ENCODE measurements around the gene ELAC1.
"Not testable (repeated sequence)": the region's sequence is repeated elsewhere in the genome, so short reads cannot be mapped to it uniquely, and the experiment has no call there.

The ELAC1 gene

GRCh38 chr18:50973367-50974126, 5.7 kb downstream of the ELAC1 start:
- no peak for DNase-seq (ENCODE audit: low spot score)

- no peak for DNase-seq (ENCODE audit: low spot score)
These were observed 9.4 kb downstream of the ELAC1 start for GRCh38 chr18:50977037-50977760.

GRCh38 chr18:50981381-50981780, 13.5 kb downstream of the ELAC1 start:
- no peak for DNase-seq (ENCODE audit: low spot score)

GRCh38 chr18:50982086-50982801, 14.4 kb downstream of the ELAC1 start:
- no peak for DNase-seq (ENCODE audit: low spot score)

- DNase-seq (ENCODE audit: low spot score) = no peak
These were observed 15.0 kb downstream of the ELAC1 start for GRCh38 chr18:50982802-50983179.

- no peak for DNase-seq (ENCODE audit: low spot score)
These were observed 18.7 kb downstream of the ELAC1 start for GRCh38 chr18:50986360-50987087.

- no peak for DNase-seq (ENCODE audit: low spot score)
These were observed 19.4 kb downstream of the ELAC1 start for GRCh38 chr18:50987261-50987660.

- DNase-seq (ENCODE audit: low spot score) = no peak
These were observed 21.9 kb downstream of the ELAC1 start for GRCh38 chr18:50989711-50990110.

- DNase-seq (ENCODE audit: low spot score) = no peak
These were observed 24.5 kb downstream of the ELAC1 start for GRCh38 chr18:50992351-50992762.

GRCh38 chr18:50994031-50994430, 26.2 kb downstream of the ELAC1 start:
- no peak for DNase-seq (ENCODE audit: low spot score)

GRCh38 chr18:51003174-51003573, 35.3 kb downstream of the ELAC1 start:
- not testable (repeated sequence) for DNase-seq (ENCODE audit: low spot score)

GRCh38 chr18:51006061-51006818, 38.4 kb downstream of the ELAC1 start:
- no peak for DNase-seq (ENCODE audit: low spot score)

GRCh38 chr18:51006948-51007789, 39.3 kb downstream of the ELAC1 start:
- no peak for DNase-seq (ENCODE audit: low spot score)

GRCh38 chr18:51007790-51008139, 39.9 kb downstream of the ELAC1 start:
- DNase-seq (ENCODE audit: low spot score) = no peak

GRCh38 chr18:51009072-51009471, 41.2 kb downstream of the ELAC1 start:
- no peak for DNase-seq (ENCODE audit: low spot score)

GRCh38 chr18:51010218-51010617, 42.4 kb downstream of the ELAC1 start:
- DNase-seq (ENCODE audit: low spot score) = no peak

- DNase-seq (ENCODE audit: low spot score) = no peak
These were observed 43.9 kb downstream of the ELAC1 start for GRCh38 chr18:51011709-51012108.

- DNase-seq (ENCODE audit: low spot score) = no peak
These were observed 44.6 kb downstream of the ELAC1 start for GRCh38 chr18:51012441-51012840.

GRCh38 chr18:51013259-51013658, 45.4 kb downstream of the ELAC1 start:
- no peak for DNase-seq (ENCODE audit: low spot score)

- DNase-seq (ENCODE audit: low spot score) = no peak
These were observed 49.5 kb downstream of the ELAC1 start for GRCh38 chr18:51017140-51017879.
